SK-N-SH treated with all-trans-retinoic acid at 6 μM for 48 hours (cell line): ENCODE data around the gene SIN3A.
"Not testable (repeated sequence)": the region's sequence is repeated elsewhere in the genome, so short reads cannot be mapped to it uniquely, and the experiment has no call there.

Experiments
- ARNTL ChIP-seq: fragments of 450-650 bp; formaldehyde crosslinking; IDR thresholded peaks from 2 replicates; pipeline ENCODE4 v1.5.0; 2020; ENCODE audit warnings: low read depth, mild to moderate bottlenecking, moderate library complexity, borderline replicate concordance
- BACH2 ChIP-seq: fragments of 250-450 bp; sonication (Bioruptor Pico); IDR thresholded peaks from 2 replicates; pipeline ENCODE4 v1.9.0; 2021; ENCODE audit warnings: mild to moderate bottlenecking, borderline replicate concordance
- CSRNP3 ChIP-seq: fragments of 250-450 bp; sonication (Bioruptor Pico); IDR thresholded peaks from 2 replicates; pipeline ENCODE4 v1.5.1; 2021; ENCODE audit warnings: mild to moderate bottlenecking, moderate library complexity
- PATZ1 ChIP-seq: fragments of 250-450 bp; sonication (Bioruptor Pico); IDR thresholded peaks from 2 replicates; pipeline ENCODE4 v1.8.0; 2020; ENCODE audit warnings: mild to moderate bottlenecking, moderate library complexity, borderline replicate concordance
- POU6F1 ChIP-seq: fragments of 250-450 bp; sonication (Bioruptor Pico); IDR thresholded peaks from 2 replicates; pipeline ENCODE4 v1.8.0; 2021; ENCODE audit warnings: low read depth, mild to moderate bottlenecking, moderate library complexity, borderline replicate concordance
- TCF4 ChIP-seq: fragments of 250-450 bp; sonication (Bioruptor Pico); IDR thresholded peaks from 2 replicates; pipeline ENCODE4 v1.8.0; 2021; ENCODE audit warnings: mild to moderate bottlenecking, moderate library complexity, borderline replicate concordance
- TOX ChIP-seq: fragments of 250-450 bp; sonication (Bioruptor Pico); IDR thresholded peaks from 2 replicates; pipeline ENCODE4 v1.8.0; 2021; ENCODE audit warnings: mild to moderate bottlenecking, moderate library complexity, borderline replicate concordance
- ZC3H10 ChIP-seq: fragments of 250-450 bp; sonication (Bioruptor Pico); IDR thresholded peaks from 2 replicates; pipeline ENCODE4 v1.5.1; 2021; ENCODE audit warnings: mild to moderate bottlenecking, moderate library complexity
- ZFP30 ChIP-seq: fragments of 450-650 bp; formaldehyde crosslinking; IDR thresholded peaks from 2 replicates; pipeline ENCODE4 v1.5.0; 2022; ENCODE audit warnings: mild to moderate bottlenecking, moderate library complexity

GRCh38 chr15:75480463-75480862 is 29.0 kb upstream of the SIN3A start:
- not testable (repeated sequence) for TF ChIP-seq ZC3H10 (CRISPR knock-in tag); POU6F1 (CRISPR knock-in tag); TCF4; ARNTL (CRISPR knock-in tag); ZFP30; CSRNP3; TOX (CRISPR knock-in tag); PATZ1; BACH2 (CRISPR knock-in tag)
